Measurements from ENCODE around the gene GSE1. TPM values are rescaled to one million over a fixed set of nuclear protein-coding genes. Genes with fewer than 3 reads are reported as not detected.
A peak's percentile ranks its signal among the peaks of the same experiment; 100 is the strongest.

GSE1 gene
- total and polyA plus RNA-seq, 9 of the 15 experiments (the other 6 are each of a cell fraction or from before 2014, with no cell fraction given), result 12.2 to 244 (median 57.9) TPM

- TF ChIP-seq ARID4B (CRISPR knock-in tag; IDR thresholded peaks at IDR 0.05), result peak; percentile 88
- TF ChIP-seq VEZF1 (CRISPR knock-in tag; IDR thresholded peaks at IDR 0.05), result no peak
Observed at GRCh38 chr16:85616607-85617321, 3.6 kb downstream of the GSE1 start (continued).

GRCh38 chr16:85617948-85618347, 4.8 kb downstream of the GSE1 start:
- Histone ChIP-seq H4K20me1 (replicated peaks; ENCODE audit: control insufficient read depth, insufficient read depth, low read length) (peaks cover 83% of the 10 kb centered on the region), H3K9me1 (ENCODE audit: control insufficient read depth, insufficient read depth, low read length) (peaks cover 44% of the 10 kb centered on the region), H3K9ac (ENCODE audit: insufficient read depth in 1 of 2, low read depth in 2 of 2, low read length in 2 of 2) (peak overlapping the region in 1 of 2 experiments; percentile 82; a peak in 2 of 4 replicates), H3K79me2 (ENCODE audit: control insufficient read depth, insufficient read depth, low read length) (peaks cover 95% of the 10 kb centered on the region), H3K4me1 (replicated peaks in 1 of 2; ENCODE audit: control insufficient read depth in 2 of 2, insufficient read depth in 2 of 2, low read length in 2 of 2) (peaks cover 68 to 85% of the 10 kb centered on the region in 2 experiments), H2AFZ (ENCODE audit: low read depth, low read length) (no peak overlapping the region), H3K27me3 (ENCODE audit: control insufficient read depth in 2 of 2, insufficient read depth in 2 of 2, low read length in 2 of 2) (no peaks in the 10 kb centered on the region), H3K4me3 (no peak overlapping the region), H3K36me3 (ENCODE audit: control insufficient read depth, insufficient read depth, low read length) (peaks cover 74% of the 10 kb centered on the region), H3K27ac (ENCODE audit: extremely low read depth, low read depth, low read length) (peak overlapping the region; percentile 21; the same call in 1 of the 3 replicates), H3K9me3 (replicated peaks; ENCODE audit: control insufficient read depth, insufficient read depth, low read depth, low read length) (no peaks in the 10 kb centered on the region), H3K4me2 (ENCODE audit: insufficient read depth, low read length) (no peak overlapping the region)
- ATAC-seq (no peak), FAIRE-seq (no peak), DNase-seq (ENCODE audit: extremely low read depth in 1 of 4, low spot score in 3 of 4) (no peak)
- intact Hi-C loops (cut with micrococcal nuclease) (loop anchor here (10.0 kb wide), 1 partner anchor 313 kb away; no protein-coding TSS in a partner anchor), in situ Hi-C loops (cut with MboI) (no loop called here)
- ChIA-PET CTCF (ENCODE audit: low intra/inter-chr PET ratio) (no interaction called here), POLR2A (interaction anchor here (0.8 to 2.1 kb wide), 3 partner anchors 50 to 65 kb away, joined by 4 to 8 read pairs (median 6); no protein-coding TSS in a partner anchor)
- TF ChIP-seq ARID4B (CRISPR knock-in tag; IDR thresholded peaks at IDR 0.05), result no peak
- 0 out of 2 replicates have a peak, but pooled peaks have one; percentile 23 for TF ChIP-seq ZNF431 (CRISPR knock-in tag; IDR thresholded peaks at IDR 0.05)
- peak; percentile 55; the same call in 1 of the 2 replicates for TF ChIP-seq POLR2A (conservative IDR thresholded peaks at IDR 0.05)
- 73% methylated on average over 7 of the region's 7 CpGs for WGBS (ENCODE audit: insufficient coverage, low coverage, missing lambda C conversion rate)
- BruUV-seq (replicated peaks), result no TSS peak
